ENCODE data around the gene PRPF4. TPM values are rescaled to one million over a fixed set of nuclear protein-coding genes. Genes with fewer than 3 reads are reported as not detected.

PRPF4 gene
- total RNA-seq, 1 donor from 2014 or later, result 23.7 TPM

- no peak for DNase-seq (ENCODE audit: extremely low read depth, low read depth, low spot score)
Observed at GRCh38 chr9:113310538-113310937, 35.1 kb downstream of the PRPF4 start.

GRCh38 chr9:113311961-113312360 is 36.5 kb downstream of the PRPF4 start:
- DNase-seq (ENCODE audit: extremely low read depth, low read depth, low spot score), result no peak

GRCh38 chr9:113313261-113313660 is 37.8 kb downstream of the PRPF4 start:
- no peak for DNase-seq (ENCODE audit: extremely low read depth, low read depth, low spot score)

- DNase-seq (ENCODE audit: extremely low read depth, low read depth, low spot score), result no peak
Observed at GRCh38 chr9:113315231-113315630, 39.8 kb downstream of the PRPF4 start.

GRCh38 chr9:113316030-113316429 is 40.6 kb downstream of the PRPF4 start:
- DNase-seq (ENCODE audit: extremely low read depth, low read depth, low spot score), result no peak

- DNase-seq (ENCODE audit: extremely low read depth, low read depth, low spot score), result no peak
Observed at GRCh38 chr9:113317777-113318176, 42.3 kb downstream of the PRPF4 start.

GRCh38 chr9:113319054-113319453 is 43.6 kb downstream of the PRPF4 start:
- DNase-seq (ENCODE audit: extremely low read depth, low read depth, low spot score), result no peak

- no peak for DNase-seq (ENCODE audit: extremely low read depth, low read depth, low spot score)
Observed at GRCh38 chr9:113320051-113320450, 44.6 kb downstream of the PRPF4 start.

GRCh38 chr9:113322671-113323070 is 47.2 kb downstream of the PRPF4 start:
- DNase-seq (ENCODE audit: extremely low read depth, low read depth, low spot score), result no peak

- DNase-seq (ENCODE audit: extremely low read depth, low read depth, low spot score), result no peak
Observed at GRCh38 chr9:113326230-113326629, 50.8 kb downstream of the PRPF4 start.

- no peak for DNase-seq (ENCODE audit: extremely low read depth, low read depth, low spot score)
Observed at GRCh38 chr9:113328045-113328782, 52.8 kb downstream of the PRPF4 start.

GRCh38 chr9:113331780-113332179 is 56.3 kb downstream of the PRPF4 start:
- no peak for DNase-seq (ENCODE audit: extremely low read depth, low read depth, low spot score)

- DNase-seq (ENCODE audit: extremely low read depth, low read depth, low spot score), result no peak
Observed at GRCh38 chr9:113337714-113338113, 62.3 kb downstream of the PRPF4 start.

- peak; percentile 52 for DNase-seq (ENCODE audit: extremely low read depth, low read depth, low spot score)
Observed at GRCh38 chr9:113340011-113340699, 64.7 kb downstream of the PRPF4 start, which contains the start of gene WDR31. TSS of gene WDR31 (minus strand) at chr9:113340275. CDS start at chr9:113332022, 8,253 bp downstream.

- DNase-seq (ENCODE audit: extremely low read depth, low read depth, low spot score), result no peak
Observed at GRCh38 chr9:113341712-113342410, 66.4 kb downstream of the PRPF4 start.

Other genes with a start within 250 kb of the PRPF4 start
- 0.64 and 1.1 TPM in 2 replicates for gene ZFP37, start 218.9 kb upstream of the PRPF4 start, total RNA-seq
- 6.5 and 8.0 TPM in 2 replicates for gene SLC31A2, start 124.7 kb upstream of the PRPF4 start, total RNA-seq
- gene FKBP15, start 54.4 kb upstream of the PRPF4 start, total RNA-seq, result 19.5 and 25.1 TPM in 2 replicates
- 14.8 and 15.7 TPM in 2 replicates for gene SLC31A1, start 54.1 kb upstream of the PRPF4 start, total RNA-seq
- 20.9 and 24.3 TPM in 2 replicates for gene CDC26, start 86 bp upstream of the PRPF4 start, total RNA-seq
- not detected in 2 replicates for gene RNF183, start 27.7 kb downstream of the PRPF4 start, total RNA-seq
- gene WDR31, start 64.6 kb downstream of the PRPF4 start, total RNA-seq, result 0.68 and 0.99 TPM in 2 replicates
- not detected in 2 replicates for gene BSPRY, start 73.9 kb downstream of the PRPF4 start, total RNA-seq
- gene HDHD3, start 101.3 kb downstream of the PRPF4 start, total RNA-seq, result 8.5 and 17.4 TPM in 2 replicates
- 18.9 and 19.6 TPM in 2 replicates for gene ALAD, start 125.6 kb downstream of the PRPF4 start, total RNA-seq
- 36.9 and 40.0 TPM in 2 replicates for gene POLE3, start 135.0 kb downstream of the PRPF4 start, total RNA-seq
- 0.48 and 0.53 TPM in 2 replicates for gene C9orf43, start 135.1 kb downstream of the PRPF4 start, total RNA-seq
- 281 and 602 TPM in 2 replicates for gene RGS3, start 188.1 kb downstream of the PRPF4 start, total RNA-seq

Measured in glomerular endothelial cell (primary cell).